Gastrocnemius medialis (tissue), 4 donors: ENCODE results near the gene TNFRSF1B. TPM values are rescaled to one million over a fixed set of nuclear protein-coding genes. Genes with fewer than 3 reads are reported as not detected.
A peak's percentile ranks its signal among the peaks of the same experiment; 100 is the strongest.

ENCODE experiments used
- ATAC-seq, 2 donors: fragments of 150-250 bp; one replicate each; pipeline ENCODE4 v1.9.1; 2016
- DNase-seq, 2 donors: peaks; one replicate each; pipeline ENCODE4 v3.0.0-alpha.2; 2019
- H3K27ac ChIP-seq, 4 donors: fragments of 200-600 bp; sonication (generic); 1 replicate in 1 of 4; 2 replicates in 3 of 4; pipeline ENCODE4 v1.5.1; 2016 to 2018; ENCODE audit warnings: mild to moderate bottlenecking in 2 of 4, moderate library complexity in 1 of 4
- H3K27me3 ChIP-seq, 3 donors: fragments of 200-600 bp; sonication (generic) in 2 of 3; 1 replicate in 1 of 3; 2 replicates in 2 of 3; pipeline versions ENCODE4 v1.5.1 to v1.6.0; 2016 to 2019; ENCODE audit warnings: mild to moderate bottlenecking in 1 of 3, moderate library complexity in 1 of 3
- H3K36me3 ChIP-seq, 2 donors: fragments of 200-600 bp; sonication (generic) in 1 of 2; one replicate each; pipeline ENCODE4 v1.5.1; 2017 to 2018
- H3K4me1 ChIP-seq, 2 donors: fragments of 200-600 bp; sonication (generic) in 1 of 2; one replicate each; pipeline ENCODE4 v1.5.1; 2016 to 2017; ENCODE audit warnings: mild to moderate bottlenecking in 2 of 2
- H3K4me3 ChIP-seq, 4 donors: fragments of 200-600 bp; sonication (generic) in 3 of 4; 1 replicate in 1 of 4; 2 replicates in 3 of 4; pipeline ENCODE4 v1.5.1; 2016 to 2019; ENCODE audit warnings: mild to moderate bottlenecking in 2 of 4
- H3K9me3 ChIP-seq, 3 donors: fragments of 200-600 bp; sonication (generic) in 2 of 3; 1 replicate in 1 of 3; 2 replicates in 2 of 3; pipeline ENCODE4 v1.5.1; 2016 to 2019
- CTCF ChIP-seq, 5 experiments: fragments of 450-650 bp in 3 of 5; fragments of 200-600 bp in 2 of 5; sonication (generic) in 2 of 5; IDR thresholded peaks in 4 of 5; conservative IDR thresholded peaks in 1 of 5; 1 replicate in 4 of 5; 2 replicates in 1 of 5; pipeline ENCODE4 v1.5.1; 2016 to 2019; ENCODE audit warnings: antibody characterized with exemption in 5 of 5, mild to moderate bottlenecking in 3 of 5, moderate library complexity in 3 of 5
- POLR2A ChIP-seq, 2 donors: fragments of 450-650 bp; IDR thresholded peaks; one replicate each; pipeline ENCODE4 v1.6.1; 2017; ENCODE audit warnings: antibody characterized with exemption in 2 of 2, mild to moderate bottlenecking in 2 of 2, moderate library complexity in 2 of 2
- in situ Hi-C, 4 donors: fragments of 200-750 bp; cut with MboI; loops; one replicate each; pipeline versions ENCODE4 v1.15.0 to v1.8.0; 2017; ENCODE audit warnings: low sequenced_read_pairs in 4 of 4
- intact Hi-C: fragments of 100-400 bp; cut with DNase I; formaldehyde crosslinking; loops from one replicate; pipeline ENCODE4 v1.15.1; 2023; ENCODE audit warnings: low total_unique reads
- total RNA-seq, 4 donors: library from RNA; depleted of rRNA; stranded (reverse); fragments of >200 nt; gene quantifications; one replicate each; pipeline versions ENCODE4 v1.1.0 to v1.2.3, GENCODE V29; 2016

TNFRSF1B gene
- total RNA-seq, 4 donors from 2014 or later, result 14.0 to 29.5 (median 18.8) TPM

- DNase-seq (no peak), ATAC-seq (no peak)
- H3K9me3 ChIP-seq, result no peaks in the 10 kb centered on the region
- H3K4me1 ChIP-seq, result peaks cover 8 to 12% of the 10 kb centered on the region in 2 donors
- intact Hi-C loops, result no loop called here
- peak overlapping the region in 3 of 4 donors; percentile 20 to 66 (median 65) for H3K27ac ChIP-seq
- peaks cover 2 to 67% of the 10 kb centered on the region in 2 donors for H3K36me3 ChIP-seq
- no peak overlapping the region for H3K4me3 ChIP-seq
- in situ Hi-C loops, result no loop called here
- no peaks in the 10 kb centered on the region for H3K27me3 ChIP-seq
- no peak for TF ChIP-seq CTCF (IDR thresholded peaks at IDR 0.05 in 4 of 5, conservative IDR thresholded peaks at IDR 0.05 in 1 of 5)
- TF ChIP-seq POLR2A (IDR thresholded peaks at IDR 0.05), result no peak
These were observed 78.9 kb downstream of the TNFRSF1B start for GRCh38 chr1:12245733-12246132.

- in situ Hi-C loops, result no loop called here
- intact Hi-C loops, result no loop called here
- no peak for TF ChIP-seq POLR2A (IDR thresholded peaks at IDR 0.05)
- TF ChIP-seq CTCF (IDR thresholded peaks at IDR 0.05 in 4 of 5, conservative IDR thresholded peaks at IDR 0.05 in 1 of 5), result no peak
- Histone ChIP-seq H3K27ac (peak overlapping the region; percentile 20 to 66 (median 45)), H3K36me3 (peaks cover 2 to 74% of the 10 kb centered on the region in 2 donors), H3K4me1 (peaks cover 8 to 12% of the 10 kb centered on the region in 2 donors), H3K27me3 (no peaks in the 10 kb centered on the region), H3K9me3 (no peaks in the 10 kb centered on the region), H3K4me3 (no peak overlapping the region)
- ATAC-seq (peak; percentile 33 to 72), DNase-seq (no peak)
These were observed 79.8 kb downstream of the TNFRSF1B start for GRCh38 chr1:12246584-12246983.

- intact Hi-C loops, result no loop called here
- in situ Hi-C loops, result no loop called here
- Histone ChIP-seq H3K4me3 (no peak overlapping the region), H3K27ac (no peak overlapping the region), H3K36me3 (peaks cover 2 to 75% of the 10 kb centered on the region in 2 donors), H3K9me3 (no peaks in the 10 kb centered on the region), H3K27me3 (no peaks in the 10 kb centered on the region), H3K4me1 (peaks cover 8 to 12% of the 10 kb centered on the region in 2 donors)
- TF ChIP-seq CTCF (IDR thresholded peaks at IDR 0.05 in 4 of 5, conservative IDR thresholded peaks at IDR 0.05 in 1 of 5) (no peak), POLR2A (IDR thresholded peaks at IDR 0.05) (no peak)
- no peak for DNase-seq
- no peak for ATAC-seq
These were observed 82.4 kb downstream of the TNFRSF1B start for GRCh38 chr1:12249181-12249580.

- no peaks in the 10 kb centered on the region for H3K9me3 ChIP-seq
- H3K4me1 ChIP-seq, result peaks cover 8 to 12% of the 10 kb centered on the region in 2 donors
- DNase-seq, result no peak
- H3K27me3 ChIP-seq, result no peaks in the 10 kb centered on the region
- TF ChIP-seq POLR2A (IDR thresholded peaks at IDR 0.05), result no peak
- no peak for TF ChIP-seq CTCF (IDR thresholded peaks at IDR 0.05 in 4 of 5, conservative IDR thresholded peaks at IDR 0.05 in 1 of 5)
- no peak for ATAC-seq
- H3K36me3 ChIP-seq, result peaks cover 2 to 73% of the 10 kb centered on the region in 2 donors
- H3K4me3 ChIP-seq, result no peak overlapping the region
- H3K27ac ChIP-seq, result no peak overlapping the region
- in situ Hi-C loops (no loop called here), intact Hi-C loops (no loop called here)
These were observed 83.0 kb downstream of the TNFRSF1B start for GRCh38 chr1:12249748-12250147.

- intact Hi-C loops (no loop called here), in situ Hi-C loops (no loop called here)
- peaks cover 2 to 66% of the 10 kb centered on the region in 2 donors for H3K36me3 ChIP-seq
- H3K27ac ChIP-seq, result peak overlapping the region in 1 of 4 donors; percentile 33
- peaks cover 5 to 8% of the 10 kb centered on the region in 2 donors for H3K4me1 ChIP-seq
- H3K27me3 ChIP-seq, result no peaks in the 10 kb centered on the region
- DNase-seq (no peak), ATAC-seq (peak; percentile 56 to 84)
- H3K9me3 ChIP-seq, result no peaks in the 10 kb centered on the region
- TF ChIP-seq CTCF (IDR thresholded peaks at IDR 0.05 in 4 of 5, conservative IDR thresholded peaks at IDR 0.05 in 1 of 5), result no peak
- no peak for TF ChIP-seq POLR2A (IDR thresholded peaks at IDR 0.05)
- H3K4me3 ChIP-seq, result no peak overlapping the region
These were observed 84.7 kb downstream of the TNFRSF1B start for GRCh38 chr1:12251442-12251841.
